ENCODE results near the gene HOXA9.

The HOXA9 gene

GRCh38 chr7:27175626-27176523, 10.5 kb upstream of the HOXA9 start:
- no peak for FAIRE-seq

DNA sequence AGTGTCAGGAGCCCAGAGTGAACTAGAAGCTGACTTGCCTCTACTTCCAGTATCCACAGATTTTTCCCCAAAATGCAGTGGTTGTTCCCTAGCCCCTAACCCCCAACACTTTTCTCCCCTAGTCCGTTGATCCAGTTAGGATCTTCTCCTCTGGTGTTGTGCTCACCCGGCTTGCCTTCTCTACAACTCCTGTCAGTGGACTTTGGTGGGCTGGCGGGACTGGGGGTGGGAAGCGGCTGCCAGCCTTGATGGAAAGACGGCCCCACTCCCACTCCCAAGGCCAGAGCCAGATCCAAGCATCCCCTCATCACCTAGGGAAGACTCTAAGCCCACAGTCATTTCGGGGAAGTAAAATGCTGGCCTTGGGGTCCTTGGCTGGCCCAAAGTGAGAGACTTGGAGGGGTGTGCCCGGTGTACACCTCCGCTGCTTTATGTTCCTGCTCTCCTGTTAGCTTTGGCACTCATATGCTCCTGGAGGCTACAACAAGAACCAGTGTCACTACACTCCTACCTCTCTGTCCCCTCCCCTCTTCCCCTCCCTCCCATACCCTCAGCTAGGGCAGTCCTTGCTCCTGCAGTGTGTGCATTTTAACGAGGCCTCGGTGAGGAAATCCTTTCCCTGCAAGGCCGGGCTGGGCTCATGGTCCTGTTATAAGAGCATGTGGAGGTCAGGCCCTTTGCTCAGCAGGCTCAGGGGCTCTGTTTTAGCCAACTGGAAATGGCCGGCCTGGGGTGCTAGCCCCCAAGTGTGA, 9.7 kb upstream of the HOXA9 start:
- no peak for FAIRE-seq

DNA sequence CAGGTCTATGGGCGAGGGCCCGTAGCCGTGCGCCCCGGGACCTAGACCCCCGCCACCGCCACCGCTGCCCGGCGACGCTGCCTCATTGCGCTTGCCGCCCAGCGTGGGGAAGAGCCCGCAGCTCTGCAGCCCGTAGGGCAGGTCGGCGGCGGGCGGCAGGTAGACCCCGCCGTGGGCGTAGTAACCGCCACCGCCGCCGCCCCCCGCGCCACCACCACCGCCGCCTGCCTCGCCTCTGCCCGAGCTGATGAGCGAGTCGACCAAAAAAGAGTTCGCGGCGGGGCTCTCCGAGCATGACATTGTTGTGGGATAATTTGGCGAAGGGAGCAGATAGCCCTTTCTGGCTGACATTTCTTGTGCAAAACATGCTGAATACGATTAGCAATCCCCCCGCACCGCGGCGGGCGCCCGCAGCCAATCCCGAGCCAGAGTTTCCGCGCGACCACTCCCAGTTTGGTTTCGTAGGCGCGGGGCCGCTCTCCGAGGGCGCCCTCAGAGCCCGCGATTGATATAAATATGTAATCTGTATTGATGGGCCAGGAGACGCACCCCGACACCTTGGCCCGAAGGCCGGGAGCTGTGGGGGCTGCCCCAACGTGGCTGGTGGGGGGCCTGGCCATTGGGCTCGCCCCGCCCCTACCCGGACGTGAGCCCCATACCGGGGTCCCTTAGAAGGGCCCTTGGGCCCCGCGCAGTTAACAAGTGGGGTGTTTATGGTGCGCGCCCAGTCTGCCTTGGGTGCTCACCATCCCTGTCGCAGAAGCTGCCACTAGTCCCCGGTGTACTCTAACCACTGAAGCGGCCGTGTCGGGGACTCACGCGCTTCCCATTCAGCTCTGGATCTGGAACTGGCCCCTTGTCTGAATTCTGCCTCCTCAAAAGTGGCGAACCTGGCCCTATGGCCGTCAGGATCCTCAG, 8.9 kb upstream of the HOXA9 start, which contains the start of gene HOXA10:
TSS of gene HOXA10 (minus strand) at position 365 of the 918 bp plus-strand sequence. CDS start at position 351, 14 bp downstream.
- FAIRE-seq, result no peak

DNA sequence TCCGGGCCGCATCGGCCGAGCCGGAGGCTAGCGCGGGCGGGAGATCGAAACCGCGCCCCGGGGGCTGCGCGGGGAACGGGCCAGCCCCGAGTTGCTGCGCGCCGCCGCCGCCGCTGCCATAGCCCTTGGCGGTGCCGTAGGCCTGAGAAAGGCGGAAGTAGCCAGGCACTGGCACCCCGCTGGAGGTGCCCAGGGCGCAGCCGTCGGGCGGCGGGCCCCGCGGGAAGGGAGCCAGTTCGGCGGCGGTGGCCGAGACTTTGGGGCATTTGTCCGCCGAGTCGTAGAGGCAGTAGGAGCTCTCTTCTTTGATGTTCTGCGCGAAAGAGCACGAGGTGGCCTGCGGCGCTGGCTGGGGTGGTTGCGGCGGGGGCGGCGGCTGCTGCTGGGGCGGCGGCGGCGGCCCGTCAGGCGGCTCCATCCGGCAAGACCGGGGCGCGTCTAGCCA, 8.2 kb upstream of the HOXA9 start:
- FAIRE-seq, result no peak

DNA sequence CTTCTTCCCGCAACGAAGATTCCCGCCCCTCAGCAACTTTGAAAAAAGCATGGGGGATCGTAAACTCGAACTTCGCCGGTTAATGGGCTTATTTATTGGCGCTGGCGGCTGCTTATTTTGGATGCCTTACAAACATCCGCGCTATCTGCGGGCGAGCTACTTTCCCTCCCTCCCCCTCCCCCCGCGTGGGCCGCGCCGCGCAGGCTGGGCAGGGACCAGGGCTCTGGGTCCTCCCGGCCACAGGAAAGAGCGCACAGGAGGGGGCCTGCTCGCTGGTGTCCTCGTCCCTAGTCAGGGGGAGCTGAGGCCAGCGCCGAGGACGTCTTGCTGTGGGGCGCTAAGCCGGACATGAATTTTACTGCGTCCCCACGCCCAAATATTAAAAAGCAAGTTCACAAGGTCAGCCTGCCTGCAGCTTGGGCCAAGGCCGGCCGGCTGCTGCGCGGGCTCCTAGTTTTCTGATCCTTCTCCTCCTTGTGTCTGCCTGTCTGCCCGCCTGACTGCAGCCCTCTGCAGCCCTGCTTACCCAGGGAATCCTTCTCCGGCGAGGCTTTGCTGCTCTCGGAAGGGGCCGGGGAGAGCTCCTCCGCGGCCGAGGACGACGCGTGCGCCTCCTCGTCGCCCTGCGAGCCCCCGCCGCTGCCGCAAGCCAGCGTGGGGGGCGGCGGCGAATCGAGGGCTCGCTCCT, 7.6 kb upstream of the HOXA9 start:
- no peak for FAIRE-seq

DNA sequence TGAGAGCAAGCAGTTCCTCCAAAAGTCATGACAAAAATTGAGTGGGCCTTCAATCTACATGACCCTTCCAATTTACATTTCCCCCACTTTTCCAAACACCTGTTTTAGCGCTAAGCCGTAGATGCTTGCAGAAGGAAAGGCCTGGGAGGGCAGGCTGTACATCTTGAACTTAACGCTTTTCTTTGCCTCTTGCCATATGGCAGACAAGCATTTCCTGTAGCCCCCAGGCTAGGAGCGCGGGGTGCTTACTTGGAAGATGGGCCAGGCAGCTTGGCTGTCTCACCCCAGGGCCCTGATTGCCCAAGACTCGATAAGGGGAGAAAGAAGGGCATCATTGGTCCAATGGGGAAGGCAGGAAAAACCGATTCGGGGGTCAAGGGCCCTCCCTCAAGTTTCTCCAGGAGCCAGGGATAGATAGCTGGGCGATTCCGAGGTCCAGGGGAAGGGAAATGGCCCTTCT, 7.0 kb upstream of the HOXA9 start:
- no peak for FAIRE-seq

GRCh38 chr7:27171637-27172314, 6.4 kb upstream of the HOXA9 start:
- no peak for FAIRE-seq

- no peak for FAIRE-seq
Observed at GRCh38 chr7:27171325-27171636, 5.9 kb upstream of the HOXA9 start.

GRCh38 chr7:27170426-27171324, 5.3 kb upstream of the HOXA9 start:
- FAIRE-seq, result no peak

DNA sequence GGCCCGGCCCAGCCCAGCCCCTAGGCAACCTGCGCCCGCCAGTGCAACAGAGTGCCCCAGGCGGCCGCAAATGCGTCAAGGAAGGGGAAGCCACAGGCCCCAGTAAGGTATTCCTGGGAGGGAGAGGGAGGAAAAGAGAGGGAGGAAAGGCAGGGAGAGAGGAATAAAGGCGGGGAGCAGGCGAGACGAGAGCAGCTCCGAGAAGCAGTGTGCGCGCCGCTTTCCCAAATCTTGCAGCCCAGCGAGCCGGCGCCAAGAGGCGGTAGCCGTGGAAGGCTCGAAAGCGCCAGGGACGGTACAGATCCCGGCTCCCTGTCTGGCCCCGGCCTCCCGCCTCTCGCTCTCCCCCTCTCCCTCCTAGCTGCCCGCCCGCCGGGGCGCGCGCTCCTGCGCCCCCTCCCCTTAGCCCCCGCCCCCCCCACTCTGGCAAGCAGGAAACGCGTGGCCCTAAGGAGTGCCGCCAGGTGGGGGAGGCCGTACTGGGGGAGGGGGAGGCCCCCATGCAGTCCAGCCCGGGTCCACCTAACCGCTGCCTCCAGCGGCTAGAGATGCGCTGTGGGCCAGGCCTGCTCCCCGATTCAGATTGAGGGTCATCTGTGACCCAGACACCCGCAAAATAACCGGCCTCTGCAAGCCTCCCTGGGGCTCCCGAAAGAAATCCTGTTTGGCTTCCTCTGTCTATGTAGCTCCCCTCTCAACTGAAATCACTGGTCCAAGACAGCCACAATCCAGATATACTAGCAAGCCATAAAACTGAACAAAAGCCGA, 4.5 kb upstream of the HOXA9 start:
- no peak for FAIRE-seq

GRCh38 chr7:27168265-27168947, 3.1 kb upstream of the HOXA9 start:
- FAIRE-seq, result no peak

DNA sequence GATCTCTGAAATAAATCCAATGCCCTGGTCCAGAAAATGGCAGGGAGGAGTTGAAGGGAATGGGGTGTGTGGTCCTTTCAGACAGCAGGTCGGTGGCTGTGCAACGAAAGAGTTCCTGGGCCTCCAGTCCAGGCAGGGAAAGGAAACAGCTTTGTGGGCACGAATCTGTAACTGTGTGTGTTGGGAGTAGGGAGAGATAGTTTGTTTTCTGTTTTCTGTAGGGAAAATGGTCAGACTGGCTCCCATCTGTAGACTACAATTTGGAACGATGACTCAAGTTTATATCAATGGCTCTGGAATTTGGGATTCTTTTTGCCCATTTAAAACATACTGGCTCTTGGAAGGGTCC, 2.6 kb upstream of the HOXA9 start:
- no peak for FAIRE-seq

DNA sequence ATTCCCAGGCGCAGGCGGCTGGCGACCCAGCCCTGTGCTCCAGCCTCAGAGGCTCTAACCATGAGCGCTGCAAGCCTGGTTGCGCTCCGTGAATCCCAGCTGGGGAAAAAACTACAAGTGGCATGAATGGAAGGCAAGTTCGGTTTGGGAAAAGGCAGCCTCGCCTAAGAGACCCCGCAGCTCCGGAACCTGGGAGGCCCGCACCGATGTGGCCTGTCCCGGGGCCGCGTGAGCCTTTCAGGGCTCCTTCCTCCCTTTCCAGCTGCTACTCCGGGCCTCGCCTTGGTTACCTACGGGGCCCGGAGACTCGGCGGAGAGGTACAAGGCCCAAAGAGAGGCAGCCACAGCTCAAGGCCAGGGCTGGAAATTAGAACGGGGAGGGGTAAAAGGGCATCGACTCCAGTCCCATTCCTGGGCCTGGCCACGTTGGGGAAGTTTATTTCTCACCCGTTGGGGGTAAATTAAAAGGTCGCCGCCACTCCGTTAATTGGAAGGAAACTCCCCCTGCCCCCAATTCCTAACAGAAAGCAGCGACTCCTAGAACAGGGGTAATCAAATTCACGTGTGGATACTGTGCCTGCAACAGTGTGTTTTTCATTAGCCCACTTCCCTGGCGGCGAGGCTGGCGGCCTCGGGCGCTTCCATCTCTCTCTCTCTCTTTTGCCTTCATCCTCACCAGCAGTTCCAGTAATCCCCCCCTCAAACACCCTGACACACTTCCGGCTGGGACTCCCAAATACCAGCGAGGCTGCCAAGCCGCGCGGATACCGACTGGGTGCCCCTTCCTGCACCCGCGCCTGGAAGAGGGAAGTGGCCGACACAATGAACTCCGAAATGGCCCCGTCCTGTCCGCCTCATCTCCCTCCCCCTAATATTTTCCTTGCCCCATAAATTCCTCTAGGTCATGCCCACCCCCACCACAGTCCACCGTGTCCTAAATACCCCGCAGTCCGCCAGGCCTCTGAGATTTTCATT, 1.5 kb upstream of the HOXA9 start:
- no peak for FAIRE-seq

DNA sequence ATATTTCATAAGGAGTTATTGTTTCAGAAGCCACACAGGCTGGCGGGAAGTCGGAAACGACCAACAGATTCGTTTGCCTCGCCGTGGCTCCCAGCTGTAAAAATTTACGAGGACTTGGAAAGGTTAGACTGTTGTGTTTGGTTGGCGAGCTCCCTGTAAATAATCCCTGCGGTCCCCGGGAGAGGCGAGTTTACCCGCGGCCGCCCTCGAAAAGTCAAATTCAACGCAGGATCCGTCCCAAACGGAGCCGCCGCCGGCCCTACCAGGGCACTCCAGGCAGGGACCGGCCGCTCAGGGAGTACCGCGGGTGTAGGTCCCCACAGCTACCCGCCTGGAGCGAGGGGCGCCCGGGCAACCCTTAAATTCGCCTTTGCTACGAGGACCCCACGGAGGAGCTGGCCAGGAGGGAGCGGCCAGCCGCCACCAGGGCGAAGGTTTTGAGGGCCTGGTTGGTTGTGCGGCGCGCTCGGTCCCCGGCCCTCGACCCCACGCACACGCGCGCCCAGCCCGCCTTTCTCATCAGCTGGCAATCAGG, 726 bp upstream of the HOXA9 start:
- FAIRE-seq, result no peak

DNA sequence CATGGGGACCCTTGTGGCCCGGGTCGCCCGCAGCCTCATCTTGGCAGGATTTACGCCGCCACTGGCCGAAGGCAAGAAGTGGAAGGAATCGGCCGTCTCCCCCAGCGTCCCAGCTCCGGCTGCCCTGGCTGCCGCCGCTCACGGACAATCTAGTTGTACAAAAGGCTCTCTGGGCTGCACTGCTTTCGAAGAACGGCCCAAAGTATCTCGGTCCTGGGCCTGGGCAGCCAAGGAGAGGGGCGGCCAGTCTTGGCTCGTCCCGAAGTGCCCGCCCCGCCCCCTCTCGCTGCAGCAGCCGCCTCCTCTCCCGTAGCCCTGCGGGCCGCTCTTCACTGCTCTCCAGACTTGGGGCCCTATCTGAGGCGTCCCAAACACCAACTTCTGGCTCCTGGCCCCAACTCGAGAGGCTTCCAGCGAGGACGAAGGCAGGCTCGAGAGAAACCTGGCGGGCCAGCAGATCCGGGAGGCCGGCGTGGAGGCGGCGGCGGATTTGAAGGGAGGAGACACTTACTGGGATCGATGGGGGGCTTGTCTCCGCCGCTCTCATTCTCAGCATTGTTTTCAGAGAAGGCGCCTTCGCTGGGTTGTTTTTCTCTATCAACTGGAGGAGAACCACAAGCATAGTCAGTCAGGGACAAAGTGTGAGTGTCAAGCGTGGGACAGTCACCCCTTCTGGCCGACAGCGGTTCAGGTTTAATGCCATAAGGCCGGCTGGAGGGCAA, 809 bp downstream of the HOXA9 start:
- no peak for FAIRE-seq

GRCh38 chr7:27164045-27164366, 1.3 kb downstream of the HOXA9 start:
- FAIRE-seq, result no peak

Data from colon (tissue), 2 donors.